Hematopoietic multipotent progenitor cell treated with erythropoietin and hydrocortisone succinate and interleukin-3 and kit ligand, for 15 days (in vitro differentiated cells): ENCODE data around the gene SOHLH1.
"Not testable (repeated sequence)": the region's sequence is repeated elsewhere in the genome, so short reads cannot be mapped to it uniquely, and the experiment has no call there.

ENCODE experiments used
- DNase-seq: peaks from one replicate; pipeline ENCODE4 v3.0.0-alpha.2; 2015; ENCODE audit warnings: low spot score

SOHLH1 gene

GRCh38 chr9:135678236-135679017, 20.9 kb downstream of the SOHLH1 start:
- DNase-seq: no peak

- DNase-seq: no peak
Measured at GRCh38 chr9:135677641-135678168, 21.6 kb downstream of the SOHLH1 start.

- DNase-seq: no peak
Measured at GRCh38 chr9:135676891-135677290, 22.4 kb downstream of the SOHLH1 start.

- DNase-seq: no peak
Measured at GRCh38 chr9:135674977-135675376, 24.3 kb downstream of the SOHLH1 start.

- no peak for DNase-seq
Measured at GRCh38 chr9:135673941-135674340, 25.3 kb downstream of the SOHLH1 start.

- DNase-seq: not testable (repeated sequence)
Measured at GRCh38 chr9:135672786-135673185, 26.5 kb downstream of the SOHLH1 start.

GRCh38 chr9:135671591-135672041, 27.7 kb downstream of the SOHLH1 start:
- DNase-seq: no peak

- DNase-seq: no peak
Measured at GRCh38 chr9:135670721-135671590, 28.3 kb downstream of the SOHLH1 start.

- DNase-seq: no peak
Measured at GRCh38 chr9:135669616-135670285, 29.5 kb downstream of the SOHLH1 start.

- not testable (repeated sequence) for DNase-seq
Measured at GRCh38 chr9:135669018-135669417, 30.3 kb downstream of the SOHLH1 start.

GRCh38 chr9:135667463-135668001, 31.7 kb downstream of the SOHLH1 start:
- no peak for DNase-seq

GRCh38 chr9:135666534-135667462, 32.5 kb downstream of the SOHLH1 start:
- DNase-seq: no peak

GRCh38 chr9:135665795-135666189, 33.5 kb downstream of the SOHLH1 start:
- DNase-seq: no peak

- DNase-seq: no peak
Measured at GRCh38 chr9:135664801-135665794, 34.2 kb downstream of the SOHLH1 start.

- no peak for DNase-seq
Measured at GRCh38 chr9:135664266-135664665, 35.0 kb downstream of the SOHLH1 start.

- DNase-seq: no peak
Measured at GRCh38 chr9:135663857-135664256, 35.4 kb downstream of the SOHLH1 start.

GRCh38 chr9:135663451-135663770, 35.9 kb downstream of the SOHLH1 start:
- no peak for DNase-seq

- DNase-seq: no peak
Measured at GRCh38 chr9:135662758-135663450, 36.4 kb downstream of the SOHLH1 start, which contains the start of gene LCN9. Gene LCN9 (plus strand): TSS chr9:135663309. CDS start chr9:135663322, 13 bp downstream.
